Upper lobe of left lung (tissue), 6 donors: ENCODE measurements around the gene IDI1. TPM values are rescaled to one million over a fixed set of nuclear protein-coding genes. Genes with fewer than 3 reads are reported as not detected.
A peak's percentile ranks its signal among the peaks of the same experiment; 100 is the strongest.
"Not testable (repeated sequence)": the region's sequence is repeated elsewhere in the genome, so short reads cannot be mapped to it uniquely, and the experiment has no call there.

ENCODE experiments used
- ATAC-seq, 2 donors: fragments of 200-7000 bp; cut with Tn5 transposase; one replicate each; pipeline ENCODE4 v1.9.1; 2022; ENCODE audit warnings: mild to moderate bottlenecking in 2 of 2, moderate library complexity in 2 of 2; ENCODE audit not compliant: low FRiP score in 2 of 2
- DNase-seq, 2 donors: peaks; one replicate each; pipeline ENCODE4 v3.0.0-alpha.2; 2019 to 2020
- H3K27ac ChIP-seq, 4 donors: fragments of 200-600 bp; sonication (generic); one replicate each; pipeline ENCODE4 v1.5.1; 2016 to 2019
- H3K27me3 ChIP-seq, 4 donors: fragments of 200-600 bp; sonication (generic); one replicate each; pipeline ENCODE4 v1.5.1; 2017 to 2019
- H3K36me3 ChIP-seq, 4 donors: fragments of 200-600 bp; sonication (generic); one replicate each; pipeline ENCODE4 v1.5.1; 2016 to 2019
- H3K4me1 ChIP-seq, 4 donors: fragments of 200-600 bp; sonication (generic); one replicate each; pipeline ENCODE4 v1.5.1; 2018 to 2019
- H3K4me3 ChIP-seq, 4 donors: fragments of 200-600 bp; sonication (generic); one replicate each; pipeline ENCODE4 v1.5.1; 2017 to 2019; ENCODE audit warnings: mild to moderate bottlenecking in 2 of 4, moderate library complexity in 1 of 4
- H3K9me3 ChIP-seq, 4 donors: fragments of 200-600 bp; sonication (generic); one replicate each; pipeline ENCODE4 v1.5.1; 2018 to 2019
- EP300 ChIP-seq, 4 donors: sonication (generic); formaldehyde crosslinking; IDR thresholded peaks; one replicate each; pipeline ENCODE4 v1.5.1; 2017; ENCODE audit warnings: antibody characterized with exemption in 4 of 4, control low read depth in 2 of 4
- POLR2A ChIP-seq, 4 donors: fragments of 450-650 bp; IDR thresholded peaks; one replicate each; pipeline ENCODE4 v1.5.1; 2016 to 2017; ENCODE audit warnings: antibody characterized with exemption in 4 of 4, mild to moderate bottlenecking in 2 of 4
- POLR2AphosphoS5 ChIP-seq, 2 donors: sonication (generic); formaldehyde crosslinking; IDR thresholded peaks; one replicate each; pipeline ENCODE4 v1.5.1; 2017; ENCODE audit warnings: antibody characterized with exemption in 2 of 2
- WGBS, 2 donors: methylation state at CpG; one replicate each; pipeline ENCODE4 v1.1.5; 2017 to 2018; 5-methylcytosine and 5-hydroxymethylcytosine counted together
- total RNA-seq, 6 donors: library from RNA; depleted of rRNA in 4 of 6; stranded (reverse); fragments of >200 nt in 4 of 6; gene quantifications; one replicate each; pipeline versions ENCODE4 v1.1.0 to v1.2.1, GENCODE V29; 2016 to 2021
- TF ChIP-seq, protein P1 (sequence below), 6 experiments: fragments of 450-650 bp in 4 of 6; fragments of 200-600 bp in 2 of 6; sonication (generic) in 2 of 6; IDR thresholded peaks; one replicate each; pipeline ENCODE4 v1.5.1; 2016 to 2019; ENCODE audit warnings: antibody characterized with exemption in 6 of 6
- donor health status: DM: no; HTN: no; CAD: no; lungs with moderate emphysema.
- donor health status: DM: no; HTN: yes; CAD: no; lungs with severe emphysema.

Gene IDI1
- total RNA-seq, 6 donors from 2014 or later = 35.6 to 100 (median 79.1) TPM

DNA sequence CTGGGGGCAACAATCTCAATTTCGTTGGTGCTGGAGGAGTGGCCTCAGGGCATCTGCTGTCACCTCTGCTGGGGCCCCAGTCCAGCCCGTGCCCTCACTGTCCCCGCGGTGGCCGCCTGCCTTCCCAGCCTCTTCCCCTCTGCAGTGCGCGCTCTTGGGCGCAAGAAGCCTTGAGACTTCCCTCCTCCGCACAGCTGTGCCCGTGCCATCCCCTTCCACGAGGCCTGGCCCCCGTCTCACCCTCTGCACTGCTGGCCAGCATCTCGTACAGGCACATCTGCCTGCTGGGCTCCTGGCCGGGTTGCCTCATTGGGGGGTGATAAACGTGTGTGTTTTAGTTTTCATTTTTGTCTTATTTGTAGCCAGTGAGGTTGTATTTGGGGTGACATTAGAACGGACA lies 37.2 kb downstream of the IDI1 start:
- 95 to 97% methylated on average over 16 of the region's 16 CpGs for WGBS, 2 donors
- Histone ChIP-seq H3K27me3 (no peaks in the 10 kb centered on the region), H3K36me3 (peaks cover 42 to 96% (median 89%) of the 10 kb centered on the region in 4 donors), H3K27ac (no peak overlapping the region), H3K4me1 (no peaks in the 10 kb centered on the region), H3K4me3 (no peak overlapping the region), H3K9me3 (no peaks in the 10 kb centered on the region)
- TF ChIP-seq, protein P1, sequence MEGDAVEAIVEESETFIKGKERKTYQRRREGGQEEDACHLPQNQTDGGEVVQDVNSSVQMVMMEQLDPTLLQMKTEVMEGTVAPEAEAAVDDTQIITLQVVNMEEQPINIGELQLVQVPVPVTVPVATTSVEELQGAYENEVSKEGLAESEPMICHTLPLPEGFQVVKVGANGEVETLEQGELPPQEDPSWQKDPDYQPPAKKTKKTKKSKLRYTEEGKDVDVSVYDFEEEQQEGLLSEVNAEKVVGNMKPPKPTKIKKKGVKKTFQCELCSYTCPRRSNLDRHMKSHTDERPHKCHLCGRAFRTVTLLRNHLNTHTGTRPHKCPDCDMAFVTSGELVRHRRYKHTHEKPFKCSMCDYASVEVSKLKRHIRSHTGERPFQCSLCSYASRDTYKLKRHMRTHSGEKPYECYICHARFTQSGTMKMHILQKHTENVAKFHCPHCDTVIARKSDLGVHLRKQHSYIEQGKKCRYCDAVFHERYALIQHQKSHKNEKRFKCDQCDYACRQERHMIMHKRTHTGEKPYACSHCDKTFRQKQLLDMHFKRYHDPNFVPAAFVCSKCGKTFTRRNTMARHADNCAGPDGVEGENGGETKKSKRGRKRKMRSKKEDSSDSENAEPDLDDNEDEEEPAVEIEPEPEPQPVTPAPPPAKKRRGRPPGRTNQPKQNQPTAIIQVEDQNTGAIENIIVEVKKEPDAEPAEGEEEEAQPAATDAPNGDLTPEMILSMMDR (IDR thresholded peaks at IDR 0.05) = no peak
- no peak for TF ChIP-seq POLR2AphosphoS5 (IDR thresholded peaks at IDR 0.05)
- no peak for TF ChIP-seq EP300 (IDR thresholded peaks at IDR 0.05)
- TF ChIP-seq POLR2A (IDR thresholded peaks at IDR 0.05) = no peak
- no peak for DNase-seq
- peak in 1 of 2 donors; percentile 17 for ATAC-seq

DNA sequence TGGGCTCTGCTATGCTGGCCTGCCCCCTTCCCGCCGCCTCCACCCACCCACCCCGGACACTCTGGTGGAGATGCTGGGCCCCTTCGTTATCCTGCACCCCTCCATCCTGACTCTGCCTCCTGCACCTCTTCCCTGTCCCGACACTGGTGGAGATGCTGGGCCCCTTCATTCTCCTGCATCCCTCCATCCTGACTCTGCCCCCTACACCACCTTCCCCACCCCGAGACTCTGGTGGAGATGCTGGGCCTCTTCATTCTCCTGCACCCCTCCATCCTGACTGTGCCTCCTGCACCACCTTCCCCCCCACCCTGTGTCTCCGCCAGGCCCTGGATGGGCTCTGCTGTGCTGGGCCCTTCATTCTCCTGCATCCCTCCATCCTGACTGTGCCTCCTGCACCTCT lies 38.2 kb downstream of the IDI1 start:
- H3K27ac ChIP-seq = no peak overlapping the region
- TF ChIP-seq POLR2AphosphoS5 (IDR thresholded peaks at IDR 0.05) (no peak), EP300 (IDR thresholded peaks at IDR 0.05) (no peak), POLR2A (IDR thresholded peaks at IDR 0.05) (no peak)
- TF ChIP-seq, protein P1 (IDR thresholded peaks at IDR 0.05) = no peak

DNA sequence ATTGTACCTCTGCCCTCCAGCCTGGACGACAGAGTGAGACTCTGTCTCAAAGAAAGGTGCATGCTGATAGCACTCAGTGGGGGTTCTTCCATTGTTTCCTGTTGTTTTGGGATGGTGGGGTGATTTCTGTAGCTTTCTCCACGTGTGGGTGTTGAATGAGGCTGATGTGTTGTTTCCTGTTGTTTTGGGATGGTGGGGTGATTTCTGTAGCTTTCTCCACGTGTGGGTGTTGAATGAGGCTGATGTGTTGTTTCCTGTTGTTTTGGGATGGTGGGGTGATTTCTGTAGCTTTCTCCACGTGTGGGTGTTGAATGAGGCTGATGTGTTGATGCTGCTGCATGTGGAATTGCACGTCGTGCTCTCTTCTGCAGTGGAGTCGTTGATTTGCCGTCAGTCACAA lies 39.0 kb downstream of the IDI1 start:
- peaks cover 52 to 100% (median 95%) of the 10 kb centered on the region in 4 donors for H3K36me3 ChIP-seq
- H3K9me3 ChIP-seq, H3K27ac ChIP-seq, H3K27me3 ChIP-seq, H3K4me3 ChIP-seq, ATAC-seq, H3K4me1 ChIP-seq, DNase-seq: not testable (repeated sequence)
- 67 to 72% methylated on average over 7 of the region's 8 CpGs for WGBS, 2 donors

More for the DNA sequence above, 38.2 kb downstream of the IDI1 start:
- 89 to 95% methylated on average over 7 of the region's 7 CpGs for WGBS, 2 donors
- Histone ChIP-seq H3K4me1 (no peaks in the 10 kb centered on the region), H3K4me3 (no peak overlapping the region), H3K27me3 (no peaks in the 10 kb centered on the region), H3K9me3 (no peaks in the 10 kb centered on the region), H3K36me3 (peaks cover 47 to 96% (median 89%) of the 10 kb centered on the region in 4 donors)
- peak in 1 of 2 donors; percentile 67 for ATAC-seq
- DNase-seq = no peak

DNA sequence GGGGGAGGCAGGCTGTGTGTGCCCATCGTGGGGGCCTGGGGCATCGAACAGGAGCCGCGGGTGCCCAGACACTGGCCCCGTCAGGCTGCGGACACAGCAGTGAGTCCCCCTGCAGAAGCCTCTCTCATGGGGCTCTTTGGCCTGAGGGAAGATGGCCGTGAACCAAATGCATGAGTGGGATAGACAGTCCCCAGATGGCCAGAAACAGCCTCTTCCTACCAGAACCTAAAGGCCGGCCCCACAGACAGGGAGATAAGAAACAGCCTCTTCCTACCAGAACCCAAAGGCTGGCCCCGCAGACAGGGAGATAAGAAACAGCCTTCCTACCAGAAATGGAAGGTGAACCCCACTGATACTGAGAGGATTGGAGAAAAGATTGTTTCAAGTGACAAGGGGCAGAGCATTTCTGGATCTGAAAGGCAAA lies 39.8 kb downstream of the IDI1 start:
- Histone ChIP-seq H3K4me3 (no peak overlapping the region), H3K4me1 (no peaks in the 10 kb centered on the region), H3K27me3 (no peaks in the 10 kb centered on the region), H3K36me3 (peaks cover 54 to 100% (median 97%) of the 10 kb centered on the region in 4 donors), H3K27ac (no peak overlapping the region), H3K9me3 (no peaks in the 10 kb centered on the region)
- 95 to 96% methylated on average over 8 to 9 of the region's 9 CpGs for WGBS, 2 donors
- TF ChIP-seq, protein P1 (IDR thresholded peaks at IDR 0.05) = no peak
- DNase-seq (no peak), ATAC-seq (no peak)

DNA sequence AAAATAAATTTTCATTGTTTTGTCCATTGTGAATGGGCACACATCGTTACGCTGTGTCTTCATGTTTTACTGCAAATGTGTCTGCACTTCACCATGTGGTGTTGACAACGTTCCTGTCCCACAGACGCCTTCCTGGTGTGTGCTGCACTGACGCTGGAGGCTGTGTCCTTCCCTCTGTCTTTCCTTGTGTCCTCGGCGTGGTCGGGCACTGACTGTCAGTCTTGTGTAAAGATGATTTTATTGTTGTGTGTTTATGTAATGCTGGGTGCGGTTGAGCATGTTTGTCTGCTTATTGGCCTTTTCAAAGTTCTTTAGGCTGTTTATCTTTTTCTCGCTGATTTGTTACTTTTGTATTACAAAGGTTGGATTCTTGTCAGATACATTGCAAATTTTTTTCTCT lies 41.3 kb downstream of the IDI1 start:
- TF ChIP-seq POLR2A (IDR thresholded peaks at IDR 0.05) (no peak), EP300 (IDR thresholded peaks at IDR 0.05) (no peak), POLR2AphosphoS5 (IDR thresholded peaks at IDR 0.05) (no peak)
- TF ChIP-seq, protein P1 (IDR thresholded peaks at IDR 0.05) = no peak
- no peaks in the 10 kb centered on the region for H3K27me3 ChIP-seq
- H3K4me3 ChIP-seq = no peak overlapping the region
- DNase-seq = no peak
- no peaks in the 10 kb centered on the region for H3K4me1 ChIP-seq
- WGBS, 2 donors = 91 to 94% methylated on average over 10 of the region's 10 CpGs
- H3K9me3 ChIP-seq = peaks cover 2 to 4% (median 2%) of the 10 kb centered on the region in 4 donors
- peaks cover 55 to 100% (median 98%) of the 10 kb centered on the region in 4 donors for H3K36me3 ChIP-seq
- no peak overlapping the region for H3K27ac ChIP-seq
- no peak for ATAC-seq
